SK-N-SH (cell line): Measurements from ENCODE around the gene SORBS2. TPM values are rescaled to one million over a fixed set of nuclear protein-coding genes. Genes with fewer than 3 reads are reported as not detected.

ENCODE experiments used
- CTCF ChIA-PET: fragments of 300-600, 350-600 bp; formaldehyde crosslinking; extraction: SDS; loops from one replicate; lab custom pipeline; 2021; lab: Yijun Ruan, JAX
- POLR2A ChIA-PET: fragments of 350-600 bp; sonication (Branson Sonifier 250); formaldehyde crosslinking; extraction: SDS; loops from one replicate; lab custom pipeline; 2020; ENCODE audit warnings: antibody characterized with exemption, inconsistent platforms; lab: Yijun Ruan, JAX
- DNase-seq: peaks from one replicate; pipeline ENCODE4 v3.0.0; 2012
- H2AFZ ChIP-seq: fragments of 200-600 bp; sonication (generic); 2 replicates; pipeline ENCODE4 v1.8.1; 2016; ENCODE audit warnings: antibody characterized with exemption, mild to moderate bottlenecking, low read depth
- H3F3A ChIP-seq: fragments of 200-600 bp; sonication (generic); replicated peaks from 2 replicates; pipeline ENCODE3; 2016; ENCODE audit warnings: antibody characterized with exemption, mild to moderate bottlenecking; ENCODE audit not compliant: insufficient read depth
- H3K27ac ChIP-seq, 2 experiments: fragments of 200-500 bp in 1 of 2; fragments of 200-600 bp in 1 of 2; sonication (Bioruptor generic) in 1 of 2; sonication (generic), shearing (Covaris generic) in 1 of 2; 2 replicates each; pipeline versions ENCODE4 v1.5.1 to v1.6.1; 2014 to 2016; ENCODE audit warnings: low read depth in 2 of 2, inconsistent platforms in 1 of 2, low read length in 1 of 2, mild to moderate bottlenecking in 1 of 2, mixed read lengths in 1 of 2
- H3K27me3 ChIP-seq: fragments of 200-600 bp; sonication (generic), shearing (Covaris generic); 2 replicates; pipeline ENCODE4 v1.6.1; 2016; ENCODE audit warnings: mixed run types; ENCODE audit not compliant: insufficient read depth
- H3K36me3 ChIP-seq, 2 experiments: fragments of 200-500 bp in 1 of 2; fragments of 200-600 bp in 1 of 2; sonication (Bioruptor generic) in 1 of 2; sonication (generic) in 1 of 2; replicated peaks in 1 of 2; 2 replicates each; pipeline versions ENCODE3 to v1.5.1; 2014 to 2016; ENCODE audit warnings: low read length in 1 of 2, mild to moderate bottlenecking in 1 of 2; ENCODE audit not compliant: insufficient read depth in 2 of 2, control insufficient read depth in 1 of 2
- H3K4me1 ChIP-seq, 2 experiments: fragments of 200-500 bp in 1 of 2; fragments of 200-600 bp in 1 of 2; sonication (Bioruptor generic) in 1 of 2; sonication (generic), shearing (Covaris generic) in 1 of 2; 2 replicates each; pipeline versions ENCODE4 v1.5.1 to v1.6.1; 2014 to 2016; ENCODE audit warnings: low read depth in 1 of 2, low read length in 1 of 2, mixed run types in 1 of 2; ENCODE audit not compliant: insufficient read depth in 2 of 2, control insufficient read depth in 1 of 2
- H3K4me2 ChIP-seq: fragments of 200-600 bp; sonication (generic), shearing (Covaris generic); 2 replicates; pipeline ENCODE4 v1.6.1; 2017; ENCODE audit warnings: mixed run types
- H3K4me3 ChIP-seq, 2 experiments: fragments of 200-500 bp in 1 of 2; fragments of 200-600 bp in 1 of 2; sonication (Bioruptor generic) in 1 of 2; sonication (generic), shearing (Covaris generic) in 1 of 2; 2 replicates each; pipeline versions ENCODE4 v1.5.1 to v1.8.1; 2014 to 2016; ENCODE audit warnings: low read depth in 2 of 2, inconsistent platforms in 1 of 2, low read length in 1 of 2, mild to moderate bottlenecking in 1 of 2, mixed read lengths in 1 of 2, moderate library complexity in 1 of 2
- H3K79me2 ChIP-seq: fragments of 200-600 bp; sonication (generic); 2 replicates; pipeline ENCODE4 v1.8.1; 2017; ENCODE audit warnings: mild to moderate bottlenecking; ENCODE audit not compliant: insufficient read depth
- H3K9ac ChIP-seq: fragments of 200-600 bp; sonication (generic); 2 replicates; pipeline ENCODE4 v1.6.1; 2017; ENCODE audit warnings: mixed run types
- H3K9me2 ChIP-seq: fragments of 200-600 bp; sonication (generic); 2 replicates; pipeline ENCODE4 v1.6.1; 2017; ENCODE audit warnings: mixed run types
- H3K9me3 ChIP-seq: fragments of 200-600 bp; sonication (generic); 2 replicates; pipeline ENCODE4 v1.6.1; 2017; ENCODE audit warnings: mixed run types, mild to moderate bottlenecking, moderate library complexity
- H4K20me1 ChIP-seq: fragments of 200-600 bp; sonication (generic); 2 replicates; pipeline ENCODE4 v1.6.1; 2017; ENCODE audit warnings: mild to moderate bottlenecking, mixed run types; ENCODE audit not compliant: insufficient read depth
- CHD2 ChIP-seq: fragments of 150-350 bp; IDR thresholded peaks from 2 replicates; pipeline ENCODE4 v1.6.1; 2018; ENCODE audit warnings: low read length; ENCODE audit not compliant: partially characterized antibody
- EZH2phosphoT487 ChIP-seq: fragments of 200-600 bp; sonication (generic); IDR thresholded peaks from 2 replicates; pipeline ENCODE4 v1.6.1; 2017; ENCODE audit warnings: low read depth, mixed run types, mild to moderate bottlenecking, antibody characterized with exemption, moderate library complexity, borderline replicate concordance
- FOSL2 ChIP-seq: IDR thresholded peaks from 2 replicates; pipeline ENCODE4 v1.4.0; 2012; ENCODE audit warnings: low read depth, mild to moderate bottlenecking, moderate library complexity, borderline replicate concordance
- FOXJ3 ChIP-seq: sonication (generic); formaldehyde crosslinking; IDR thresholded peaks from 2 replicates; pipeline ENCODE4 v1.5.1; 2020; ENCODE audit warnings: mild to moderate bottlenecking, missing genetic modification reagents
- FOXM1 ChIP-seq: IDR thresholded peaks from 2 replicates; pipeline ENCODE4 v1.4.0; 2012; ENCODE audit warnings: low read depth, mild to moderate bottlenecking
- GABPA ChIP-seq: IDR thresholded peaks from 2 replicates; pipeline ENCODE4 v1.4.0; 2012; ENCODE audit warnings: low read depth, mild to moderate bottlenecking
- JUND ChIP-seq: IDR thresholded peaks from 2 replicates; pipeline ENCODE4 v1.4.0; 2012
- MEF2A ChIP-seq: IDR thresholded peaks from 2 replicates; pipeline ENCODE4 v1.4.0; 2012; ENCODE audit warnings: low read depth, borderline replicate concordance
- NFIC ChIP-seq: IDR thresholded peaks from 2 replicates; pipeline ENCODE4 v1.4.0; 2012; ENCODE audit warnings: borderline replicate concordance
- NRF1 ChIP-seq: IDR thresholded peaks from 2 replicates; pipeline ENCODE4 v1.6.1; 2012; ENCODE audit warnings: low read depth, mild to moderate bottlenecking, low read length
- POLR2AphosphoS5 ChIP-seq: IDR thresholded peaks from 2 replicates; pipeline ENCODE4 v1.6.1; 2012; ENCODE audit warnings: low read depth, low read length
- RAD21 ChIP-seq: IDR thresholded peaks from 2 replicates; pipeline ENCODE4 v1.6.1; 2012; ENCODE audit warnings: mild to moderate bottlenecking, low read length
- RFX5 ChIP-seq: IDR thresholded peaks from 2 replicates; pipeline ENCODE4 v1.6.1; 2012; ENCODE audit warnings: mild to moderate bottlenecking, improper control_type of control experiment, low read length
- ZBTB33 ChIP-seq: IDR thresholded peaks from 2 replicates; pipeline ENCODE4 v1.4.0; 2012; ENCODE audit warnings: low read depth, borderline replicate concordance
- WGBS: methylation state at CpG from one replicate; pipeline ENCODE4 v1.1.6; 2017; ENCODE audit warnings: low lambda C conversion rate; 5-methylcytosine and 5-hydroxymethylcytosine counted together
- polyA plus RNA-seq, 3 experiments: library from polyadenylated mRNA; depleted of rRNA; stranded (reverse); fragments of >200 nt; gene quantifications; 2 replicates each; pipeline ENCODE4 v1.2.3, GENCODE V29; 2012
- TF ChIP-seq, protein P1 (sequence below): fragments of 150-350 bp; IDR thresholded peaks from 2 replicates; pipeline ENCODE4 v1.6.1; 2016; ENCODE audit warnings: mild to moderate bottlenecking, low read depth, low read length
- TF ChIP-seq, protein P2 (sequence below): fragments of 200-600 bp; sonication (generic); IDR thresholded peaks from 2 replicates; pipeline ENCODE4 v1.6.1; 2017; ENCODE audit warnings: antibody characterized with exemption, mild to moderate bottlenecking, moderate library complexity
- TF ChIP-seq, protein P3 (sequence below): fragments of 150-350 bp; IDR thresholded peaks from 2 replicates; pipeline ENCODE4 v1.6.1; 2017; ENCODE audit warnings: antibody characterized with exemption, low read length, low read depth, borderline replicate concordance

The SORBS2 gene
- polyA plus RNA-seq, 1 of the 3 experiments (the other 2 are of a cell fraction) = 2.5 TPM

DNA sequence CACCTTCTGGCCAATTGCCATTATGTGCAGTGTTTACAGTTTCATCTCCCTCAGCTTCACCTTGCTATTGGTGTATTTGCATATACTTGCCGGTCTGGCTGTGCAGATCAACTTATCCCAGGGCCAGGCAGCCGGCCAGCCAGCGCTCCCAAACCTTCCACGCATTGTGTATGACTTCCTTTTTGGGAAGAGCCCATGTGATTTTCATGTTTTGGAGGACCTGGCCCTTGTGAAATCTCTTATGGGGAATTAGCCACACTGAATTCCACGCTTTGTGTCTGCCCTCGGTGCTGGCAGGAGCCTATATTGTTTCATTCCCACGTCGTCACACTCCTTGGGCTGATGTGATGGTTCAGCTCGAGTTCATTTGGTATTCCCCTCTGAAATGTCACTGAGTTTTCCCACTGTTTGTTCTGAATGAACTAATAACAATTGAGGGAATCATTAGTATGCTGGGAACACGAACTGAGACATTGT, 270.7 kb downstream of the SORBS2 start:
- H3F3A ChIP-seq = no peaks in the 10 kb centered on the region
- no peak overlapping the region for H3K27ac ChIP-seq
- no peak overlapping the region for H3K4me2 ChIP-seq
- H3K79me2 ChIP-seq = no peaks in the 10 kb centered on the region
- no peaks in the 10 kb centered on the region for H3K36me3 ChIP-seq
- no peak overlapping the region for H3K9ac ChIP-seq
- H3K9me3 ChIP-seq = no peaks in the 10 kb centered on the region
- DNase-seq = no peak
- H3K4me1 ChIP-seq = peaks cover 0 to 2% of the 10 kb centered on the region in 2 experiments; a peak in 1 of 4 replicates
- TF ChIP-seq GABPA = no peak
- no peak for TF ChIP-seq POLR2AphosphoS5
- no peak for TF ChIP-seq JUND
- no peak for TF ChIP-seq ZBTB33
- no peak for TF ChIP-seq NRF1
- no peak for TF ChIP-seq MEF2A
- TF ChIP-seq RFX5 = no peak
- TF ChIP-seq FOXM1 = no peak
- TF ChIP-seq, protein P1, sequence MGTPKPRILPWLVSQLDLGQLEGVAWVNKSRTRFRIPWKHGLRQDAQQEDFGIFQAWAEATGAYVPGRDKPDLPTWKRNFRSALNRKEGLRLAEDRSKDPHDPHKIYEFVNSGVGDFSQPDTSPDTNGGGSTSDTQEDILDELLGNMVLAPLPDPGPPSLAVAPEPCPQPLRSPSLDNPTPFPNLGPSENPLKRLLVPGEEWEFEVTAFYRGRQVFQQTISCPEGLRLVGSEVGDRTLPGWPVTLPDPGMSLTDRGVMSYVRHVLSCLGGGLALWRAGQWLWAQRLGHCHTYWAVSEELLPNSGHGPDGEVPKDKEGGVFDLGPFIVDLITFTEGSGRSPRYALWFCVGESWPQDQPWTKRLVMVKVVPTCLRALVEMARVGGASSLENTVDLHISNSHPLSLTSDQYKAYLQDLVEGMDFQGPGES = no peak
- no peak for TF ChIP-seq RAD21
- no peak for TF ChIP-seq CHD2
- TF ChIP-seq, protein P2, sequence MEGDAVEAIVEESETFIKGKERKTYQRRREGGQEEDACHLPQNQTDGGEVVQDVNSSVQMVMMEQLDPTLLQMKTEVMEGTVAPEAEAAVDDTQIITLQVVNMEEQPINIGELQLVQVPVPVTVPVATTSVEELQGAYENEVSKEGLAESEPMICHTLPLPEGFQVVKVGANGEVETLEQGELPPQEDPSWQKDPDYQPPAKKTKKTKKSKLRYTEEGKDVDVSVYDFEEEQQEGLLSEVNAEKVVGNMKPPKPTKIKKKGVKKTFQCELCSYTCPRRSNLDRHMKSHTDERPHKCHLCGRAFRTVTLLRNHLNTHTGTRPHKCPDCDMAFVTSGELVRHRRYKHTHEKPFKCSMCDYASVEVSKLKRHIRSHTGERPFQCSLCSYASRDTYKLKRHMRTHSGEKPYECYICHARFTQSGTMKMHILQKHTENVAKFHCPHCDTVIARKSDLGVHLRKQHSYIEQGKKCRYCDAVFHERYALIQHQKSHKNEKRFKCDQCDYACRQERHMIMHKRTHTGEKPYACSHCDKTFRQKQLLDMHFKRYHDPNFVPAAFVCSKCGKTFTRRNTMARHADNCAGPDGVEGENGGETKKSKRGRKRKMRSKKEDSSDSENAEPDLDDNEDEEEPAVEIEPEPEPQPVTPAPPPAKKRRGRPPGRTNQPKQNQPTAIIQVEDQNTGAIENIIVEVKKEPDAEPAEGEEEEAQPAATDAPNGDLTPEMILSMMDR = no peak
- TF ChIP-seq, protein P3, sequence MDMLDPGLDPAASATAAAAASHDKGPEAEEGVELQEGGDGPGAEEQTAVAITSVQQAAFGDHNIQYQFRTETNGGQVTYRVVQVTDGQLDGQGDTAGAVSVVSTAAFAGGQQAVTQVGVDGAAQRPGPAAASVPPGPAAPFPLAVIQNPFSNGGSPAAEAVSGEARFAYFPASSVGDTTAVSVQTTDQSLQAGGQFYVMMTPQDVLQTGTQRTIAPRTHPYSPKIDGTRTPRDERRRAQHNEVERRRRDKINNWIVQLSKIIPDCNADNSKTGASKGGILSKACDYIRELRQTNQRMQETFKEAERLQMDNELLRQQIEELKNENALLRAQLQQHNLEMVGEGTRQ = no peak
- no peak for TF ChIP-seq FOXJ3 (CRISPR knock-in tag)
- TF ChIP-seq FOSL2 = no peak
- no peak for TF ChIP-seq NFIC
- no peak for TF ChIP-seq EZH2phosphoT487
- ChIA-PET CTCF (interaction anchor here (0.9 to 1.2 kb wide), 3 partner anchors 16 to 57 kb away, joined by 3 to 4 read pairs (median 3); no protein-coding TSS in a partner anchor), POLR2A (no interaction called here)
- H3K27me3 ChIP-seq = peaks cover 25% of the 10 kb centered on the region; the same call in 1 of the 2 replicates
- 59% methylated on average over 10 of the region's 10 CpGs for WGBS
- H3K9me2 ChIP-seq = no peaks in the 10 kb centered on the region
- H3K4me3 ChIP-seq = no peak overlapping the region
- H2AFZ ChIP-seq = no peak overlapping the region
- no peaks in the 10 kb centered on the region for H4K20me1 ChIP-seq
